IPS-18a (cell line): ENCODE data around the gene WDR43.

Source experiments
- H3K27ac ChIP-seq: one replicate; pipeline ENCODE4 v1.5.1; 2013; ENCODE audit warnings: low read length
- H3K27me3 ChIP-seq: one replicate; pipeline ENCODE4 v1.6.1; 2013; ENCODE audit warnings: mild to moderate bottlenecking, low read length; ENCODE audit not compliant: control insufficient read depth, insufficient read depth
- H3K36me3 ChIP-seq: one replicate; pipeline ENCODE4 v1.6.1; 2013; ENCODE audit warnings: low read depth, low read length; ENCODE audit not compliant: control insufficient read depth
- H3K4me1 ChIP-seq: one replicate; pipeline ENCODE4 v1.6.1; 2013; ENCODE audit warnings: low read depth, low read length; ENCODE audit not compliant: control insufficient read depth
- H3K4me3 ChIP-seq: one replicate; pipeline ENCODE4 v1.5.1; 2013; ENCODE audit warnings: low read length
- H3K9ac ChIP-seq: one replicate; pipeline ENCODE4 v1.6.1; 2013; ENCODE audit warnings: mild to moderate bottlenecking, low read length, moderate library complexity
- H3K9me3 ChIP-seq: one replicate; pipeline ENCODE4 v1.6.1; 2013; ENCODE audit warnings: low read depth, low read length; ENCODE audit not compliant: control insufficient read depth

The WDR43 gene

GRCh38 chr2:28950941-28951630 is 56.6 kb downstream of the WDR43 start:
- peaks cover 31% of the 10 kb centered on the region for H3K36me3 ChIP-seq
- no peak overlapping the region for H3K4me3 ChIP-seq
- H3K27ac ChIP-seq: no peak overlapping the region
- H3K9ac ChIP-seq: no peak overlapping the region
- H3K4me1 ChIP-seq: peaks cover 7% of the 10 kb centered on the region
- H3K9me3 ChIP-seq: peaks cover 7% of the 10 kb centered on the region
- H3K27me3 ChIP-seq: no peaks in the 10 kb centered on the region

GRCh38 chr2:28951910-28952835 is 57.7 kb downstream of the WDR43 start:
- Histone ChIP-seq H3K4me1 (peaks cover 9% of the 10 kb centered on the region), H3K4me3 (no peak overlapping the region), H3K27ac (no peak overlapping the region), H3K27me3 (no peaks in the 10 kb centered on the region), H3K9ac (no peak overlapping the region), H3K9me3 (peaks cover 7% of the 10 kb centered on the region), H3K36me3 (peaks cover 20% of the 10 kb centered on the region)

GRCh38 chr2:28952836-28953211 is 58.4 kb downstream of the WDR43 start:
- Histone ChIP-seq H3K36me3 (peaks cover 15% of the 10 kb centered on the region), H3K27me3 (no peaks in the 10 kb centered on the region), H3K4me1 (peaks cover 9% of the 10 kb centered on the region), H3K9me3 (peaks cover 7% of the 10 kb centered on the region), H3K4me3 (no peak overlapping the region), H3K9ac (no peak overlapping the region), H3K27ac (no peak overlapping the region)

GRCh38 chr2:28955467-28955866 is 61.0 kb downstream of the WDR43 start:
- Histone ChIP-seq H3K36me3 (no peaks in the 10 kb centered on the region), H3K4me1 (peaks cover 9% of the 10 kb centered on the region), H3K27ac (no peak overlapping the region), H3K9me3 (no peaks in the 10 kb centered on the region), H3K4me3 (no peak overlapping the region), H3K27me3 (no peaks in the 10 kb centered on the region), H3K9ac (no peak overlapping the region)

- Histone ChIP-seq H3K4me1 (peaks cover 9% of the 10 kb centered on the region), H3K9ac (peak overlapping the region; percentile 35), H3K27me3 (no peaks in the 10 kb centered on the region), H3K36me3 (no peaks in the 10 kb centered on the region), H3K9me3 (no peaks in the 10 kb centered on the region), H3K27ac (no peak overlapping the region), H3K4me3 (peak overlapping the region; percentile 52)
Measured at GRCh38 chr2:28956415-28956826, 62.0 kb downstream of the WDR43 start.

GRCh38 chr2:28956890-28957289 is 62.4 kb downstream of the WDR43 start:
- Histone ChIP-seq H3K4me3 (peak overlapping the region; percentile 52), H3K9me3 (no peaks in the 10 kb centered on the region), H3K27me3 (no peaks in the 10 kb centered on the region), H3K36me3 (no peaks in the 10 kb centered on the region), H3K27ac (no peak overlapping the region), H3K4me1 (peaks cover 9% of the 10 kb centered on the region), H3K9ac (peak overlapping the region; percentile 35)

GRCh38 chr2:28958689-28959088 is 64.2 kb downstream of the WDR43 start:
- no peak overlapping the region for H3K27ac ChIP-seq
- no peak overlapping the region for H3K4me3 ChIP-seq
- no peaks in the 10 kb centered on the region for H3K9me3 ChIP-seq
- H3K4me1 ChIP-seq: peaks cover 4% of the 10 kb centered on the region
- H3K36me3 ChIP-seq: no peaks in the 10 kb centered on the region
- H3K9ac ChIP-seq: no peak overlapping the region
- H3K27me3 ChIP-seq: no peaks in the 10 kb centered on the region

- no peaks in the 10 kb centered on the region for H3K36me3 ChIP-seq
- peaks cover 4% of the 10 kb centered on the region for H3K4me1 ChIP-seq
- H3K27ac ChIP-seq: no peak overlapping the region
- no peak overlapping the region for H3K4me3 ChIP-seq
- no peaks in the 10 kb centered on the region for H3K27me3 ChIP-seq
- no peaks in the 10 kb centered on the region for H3K9me3 ChIP-seq
- no peak overlapping the region for H3K9ac ChIP-seq
Measured at GRCh38 chr2:28960401-28960800, 65.9 kb downstream of the WDR43 start.

- H3K27me3 ChIP-seq: no peaks in the 10 kb centered on the region
- no peaks in the 10 kb centered on the region for H3K36me3 ChIP-seq
- no peak overlapping the region for H3K9ac ChIP-seq
- H3K27ac ChIP-seq: no peak overlapping the region
- no peaks in the 10 kb centered on the region for H3K4me1 ChIP-seq
- no peak overlapping the region for H3K4me3 ChIP-seq
- H3K9me3 ChIP-seq: no peaks in the 10 kb centered on the region
Measured at GRCh38 chr2:28962505-28962904, 68.0 kb downstream of the WDR43 start.

- Histone ChIP-seq H3K27ac (no peak overlapping the region), H3K4me3 (no peak overlapping the region), H3K9ac (no peak overlapping the region), H3K27me3 (no peaks in the 10 kb centered on the region), H3K9me3 (no peaks in the 10 kb centered on the region), H3K4me1 (no peaks in the 10 kb centered on the region), H3K36me3 (no peaks in the 10 kb centered on the region)
Measured at GRCh38 chr2:28970464-28971160, 76.1 kb downstream of the WDR43 start.

- H3K9me3 ChIP-seq: no peaks in the 10 kb centered on the region
- no peaks in the 10 kb centered on the region for H3K4me1 ChIP-seq
- H3K27ac ChIP-seq: no peak overlapping the region
- no peak overlapping the region for H3K4me3 ChIP-seq
- H3K9ac ChIP-seq: no peak overlapping the region
- H3K36me3 ChIP-seq: no peaks in the 10 kb centered on the region
- no peaks in the 10 kb centered on the region for H3K27me3 ChIP-seq
Measured at GRCh38 chr2:28972778-28973335, 78.4 kb downstream of the WDR43 start.
